ENCODE results near the gene ZNF134.
A peak's percentile ranks its signal among the peaks of the same experiment; 100 is the strongest.

ZNF134 gene

GRCh38 chr19:57583104-57583520 lies 30.9 kb upstream of the ZNF134 start:
- TF ChIP-seq CTCF (IDR thresholded peaks at IDR 0.05; ENCODE audit: insufficient read depth, low read depth, low read length, missing control alignments) = no peak
- H3K4me3 ChIP-seq (ENCODE audit: low read length) = peak overlapping the region; percentile 66
- DNase-seq (ENCODE audit: low read depth) = no peak

DNA sequence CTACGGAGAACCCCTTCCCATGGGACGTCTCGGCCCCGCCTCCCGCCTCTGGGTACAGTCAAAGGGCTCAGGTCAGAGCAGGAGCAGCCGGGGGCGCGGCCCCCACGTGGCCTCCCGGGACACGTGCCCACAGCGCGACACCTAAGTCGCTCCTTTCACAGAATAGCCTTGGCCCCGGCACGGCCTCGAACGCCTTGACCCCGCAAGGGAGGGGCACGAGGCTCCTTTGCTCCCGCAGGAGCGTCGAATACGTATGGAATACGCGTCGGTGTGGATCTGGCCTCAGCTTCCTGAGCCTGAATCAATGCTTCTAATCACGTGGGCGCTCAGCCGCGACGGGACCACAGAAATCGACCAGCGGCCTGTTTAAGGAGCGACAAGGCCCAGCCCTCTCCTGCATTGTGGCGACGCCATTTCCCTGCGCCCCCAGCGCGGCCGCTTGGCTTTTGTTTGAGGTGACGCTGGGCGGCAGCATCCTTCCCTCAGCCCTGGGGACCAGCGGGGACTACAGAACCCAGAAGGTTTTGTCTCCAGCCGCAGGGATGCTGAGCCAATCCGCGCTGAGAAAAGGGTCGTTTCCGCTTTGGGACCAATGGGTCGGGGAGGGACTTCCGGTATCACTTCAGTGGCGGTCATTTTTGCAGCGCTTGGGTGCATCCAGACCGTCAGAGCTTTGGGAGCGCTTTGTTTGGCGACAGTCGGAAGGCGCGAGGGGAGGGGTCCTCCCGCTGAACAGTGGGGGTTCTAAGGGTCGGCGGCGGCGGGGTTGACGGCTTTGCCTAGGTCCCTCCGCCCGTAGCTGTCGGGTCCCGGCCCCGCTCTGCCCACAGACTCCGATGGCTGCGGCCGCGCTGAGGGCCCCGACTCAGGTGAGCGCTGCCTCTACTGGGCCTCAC lies 30.3 kb upstream of the ZNF134 start, which contains the start of gene ZIK1:
TSS of gene ZIK1 (plus strand) at position 625 of the 896 bp plus-strand sequence. CDS start at position 837, 212 bp downstream.
- peak; percentile 2 for TF ChIP-seq CTCF (IDR thresholded peaks at IDR 0.05; ENCODE audit: insufficient read depth, low read depth, low read length, missing control alignments)
- peak; percentile 90 for DNase-seq (ENCODE audit: low read depth)
- H3K4me3 ChIP-seq (ENCODE audit: low read length) = peak within 1 kb of the TSS; percentile 66

DNA sequence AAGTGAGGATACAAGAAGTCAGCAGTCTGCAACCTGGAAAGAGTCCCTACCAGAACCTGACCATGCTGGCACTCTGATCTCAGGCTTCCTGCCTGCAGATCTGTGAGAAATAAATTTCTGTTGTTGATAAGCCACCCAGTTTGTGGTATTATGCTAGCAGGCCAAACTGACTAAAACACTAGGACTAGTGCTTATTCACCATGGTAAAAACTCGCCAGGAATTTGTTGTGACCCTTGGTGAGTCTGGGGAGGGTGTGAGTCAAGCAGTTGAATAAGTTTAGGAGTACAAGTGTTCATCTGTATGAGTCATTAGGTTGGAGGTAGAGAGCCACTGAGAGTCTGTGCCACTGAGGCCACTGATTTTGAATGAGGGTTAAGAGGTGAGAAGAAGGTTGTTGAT lies 26.5 kb upstream of the ZNF134 start:
- TF ChIP-seq CTCF (IDR thresholded peaks at IDR 0.05; ENCODE audit: insufficient read depth, low read depth, low read length, missing control alignments) = no peak
- DNase-seq (ENCODE audit: low read depth) = peak; percentile 60
- H3K4me3 ChIP-seq (ENCODE audit: low read length) = no peak overlapping the region

DNA sequence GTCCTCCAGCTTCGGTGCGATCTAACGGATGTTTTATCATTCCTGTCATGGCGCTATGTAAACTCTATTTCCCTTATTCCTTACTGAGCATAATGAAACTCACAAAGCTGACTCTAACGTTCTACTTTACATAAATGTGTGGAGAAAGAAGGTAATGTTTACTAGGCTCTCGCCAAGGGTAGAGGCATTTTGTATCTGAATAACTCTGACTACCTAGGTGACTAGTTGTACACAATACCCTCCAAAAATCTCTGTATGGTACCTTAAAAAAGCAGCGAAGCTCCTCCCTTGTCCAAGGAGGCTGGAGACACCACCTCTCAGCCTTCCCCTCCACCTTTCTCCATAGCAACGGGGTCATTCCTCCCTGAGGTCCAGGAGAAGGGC lies 14.7 kb upstream of the ZNF134 start:
- no peak for TF ChIP-seq CTCF (IDR thresholded peaks at IDR 0.05; ENCODE audit: insufficient read depth, low read depth, low read length, missing control alignments)
- DNase-seq (ENCODE audit: low read depth) = no peak

GRCh38 chr19:57599761-57600383 lies 14.2 kb upstream of the ZNF134 start, which contains the start of gene ZNF530:
Gene ZNF530, plus strand, starts transcription at chr19:57599885. Its CDS starts 4,461 bp downstream, at chr19:57604346.
- no peak for TF ChIP-seq CTCF (IDR thresholded peaks at IDR 0.05; ENCODE audit: insufficient read depth, low read depth, low read length, missing control alignments)
- peak; percentile 94 for DNase-seq (ENCODE audit: low read depth)
- H3K4me3 ChIP-seq (ENCODE audit: low read length) = peak within 1 kb of the TSS; percentile 75

More for the DNA sequence above, 14.7 kb upstream of the ZNF134 start:
- H3K4me3 ChIP-seq (ENCODE audit: low read length) = peak overlapping the region; percentile 75

DNA sequence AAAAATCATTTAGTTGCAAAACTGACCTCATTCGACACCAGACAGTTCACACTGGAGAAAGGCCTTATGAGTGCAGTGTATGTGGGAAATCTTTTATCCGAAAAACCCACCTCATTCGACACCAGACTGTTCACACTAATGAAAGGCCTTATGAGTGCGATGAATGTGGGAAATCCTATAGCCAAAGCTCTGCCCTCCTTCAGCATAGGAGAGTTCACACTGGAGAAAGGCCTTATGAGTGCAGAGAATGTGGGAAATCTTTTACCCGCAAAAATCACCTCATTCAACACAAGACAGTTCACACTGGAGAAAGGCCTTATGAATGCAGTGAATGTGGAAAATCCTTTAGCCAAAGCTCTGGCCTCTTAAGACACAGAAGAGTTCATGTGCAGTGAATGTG lies 7.1 kb upstream of the ZNF134 start:
- H3K4me3 ChIP-seq (ENCODE audit: low read length) = no peak overlapping the region
- DNase-seq (ENCODE audit: low read depth) = no peak
- no peak for TF ChIP-seq CTCF (IDR thresholded peaks at IDR 0.05; ENCODE audit: insufficient read depth, low read depth, low read length, missing control alignments)

All from epithelial cell of esophagus (primary cell).